Mesenchymal stem cell (in vitro differentiated cells and primary cell): ENCODE data around the gene BMPER.

Experiments used
- DNase-seq: peaks from one replicate; pipeline ENCODE4 v3.0.0-alpha.2; 2013
- H2AFZ ChIP-seq: one replicate; pipeline ENCODE4 v1.6.1; 2013; ENCODE audit warnings: low read depth, mild to moderate bottlenecking, control low read depth, inconsistent platforms, low read length, moderate library complexity
- H2AK5ac ChIP-seq: 2 replicates; pipeline ENCODE4 v1.6.1; 2013; ENCODE audit warnings: low read length, moderate library complexity, mild to moderate bottlenecking, inconsistent platforms; ENCODE audit not compliant: severe bottlenecking
- H2BK120ac ChIP-seq: one replicate; pipeline ENCODE4 v1.6.1; 2013; ENCODE audit warnings: low read depth, mild to moderate bottlenecking, inconsistent platforms, low read length, moderate library complexity
- H2BK12ac ChIP-seq, 2 experiments: one replicate each; pipeline ENCODE4 v1.6.1; 2013; ENCODE audit warnings: inconsistent platforms in 2 of 2, low read length in 2 of 2, mild to moderate bottlenecking in 2 of 2, moderate library complexity in 2 of 2, control low read depth in 1 of 2
- H2BK15ac ChIP-seq: one replicate; pipeline ENCODE4 v1.6.1; 2013; ENCODE audit warnings: mild to moderate bottlenecking, low read depth, inconsistent platforms; ENCODE audit not compliant: poor library complexity, severe bottlenecking
- H2BK5ac ChIP-seq: 2 replicates; pipeline ENCODE4 v1.6.1; 2013; ENCODE audit warnings: low read depth, mild to moderate bottlenecking, low read length, control low read depth, inconsistent platforms; ENCODE audit not compliant: poor library complexity, severe bottlenecking
- H3K14ac ChIP-seq, 2 experiments: one replicate each; pipeline ENCODE4 v1.6.1; 2013; ENCODE audit warnings: inconsistent platforms in 2 of 2, low read length in 2 of 2, control low read depth in 1 of 2, mild to moderate bottlenecking in 1 of 2, moderate library complexity in 1 of 2
- H3K18ac ChIP-seq, 2 experiments: one replicate each; pipeline ENCODE4 v1.6.1; 2013; ENCODE audit warnings: inconsistent platforms in 2 of 2, low read length in 2 of 2, control low read depth in 1 of 2, low read depth in 1 of 2, mild to moderate bottlenecking in 1 of 2
- H3K23ac ChIP-seq, 2 experiments: one replicate each; pipeline ENCODE4 v1.6.1; 2013; ENCODE audit warnings: inconsistent platforms in 2 of 2, low read length in 2 of 2, mild to moderate bottlenecking in 2 of 2, moderate library complexity in 2 of 2, control low read depth in 1 of 2
- H3K27ac ChIP-seq: 2 replicates; pipeline ENCODE4 v1.5.1; 2013; ENCODE audit warnings: mild to moderate bottlenecking, moderate library complexity, low read length, control low read depth, inconsistent platforms; ENCODE audit not compliant: poor library complexity, severe bottlenecking
- H3K27me3 ChIP-seq, 2 experiments: 2 replicates each; pipeline versions ENCODE4 v1.6.1 to v1.7.0; 2013; ENCODE audit warnings: low read length in 2 of 2, mild to moderate bottlenecking in 2 of 2, moderate library complexity in 2 of 2, control low read depth in 1 of 2, inconsistent platforms in 1 of 2; ENCODE audit not compliant: control insufficient read depth in 1 of 2, insufficient read depth in 1 of 2
- H3K36me3 ChIP-seq, 2 experiments: 2 replicates each; pipeline versions ENCODE4 v1.6.1 to v1.7.0; 2013; ENCODE audit warnings: low read length in 2 of 2, control low read depth in 1 of 2, inconsistent platforms in 1 of 2, low read depth in 1 of 2, mild to moderate bottlenecking in 1 of 2; ENCODE audit not compliant: insufficient read depth in 2 of 2, control insufficient read depth in 1 of 2
- H3K4ac ChIP-seq, 2 experiments: one replicate each; pipeline ENCODE4 v1.6.1; 2013; ENCODE audit warnings: inconsistent platforms in 2 of 2, low read length in 2 of 2, mild to moderate bottlenecking in 2 of 2, moderate library complexity in 2 of 2, control low read depth in 1 of 2, low read depth in 1 of 2
- H3K4me1 ChIP-seq: 2 replicates; pipeline ENCODE4 v1.6.1; 2013; ENCODE audit warnings: low read depth, low read length, control low read depth; ENCODE audit not compliant: control insufficient read depth, insufficient read depth
- H3K4me2 ChIP-seq: 2 replicates; pipeline ENCODE4 v1.6.1; 2013; ENCODE audit warnings: low read length, mild to moderate bottlenecking, inconsistent platforms; ENCODE audit not compliant: poor library complexity, severe bottlenecking
- H3K4me3 ChIP-seq, 2 experiments: 2 replicates each; pipeline versions ENCODE4 v1.5.1 to v1.7.0; 2013; ENCODE audit warnings: low read length in 2 of 2, mild to moderate bottlenecking in 2 of 2, control low read depth in 1 of 2, low read depth in 1 of 2; ENCODE audit not compliant: insufficient read depth in 1 of 2
- H3K79me1 ChIP-seq: replicated peaks from 2 replicates; pipeline ENCODE4 v1.6.1; 2013; ENCODE audit warnings: mild to moderate bottlenecking, control low read depth, low read length, inconsistent platforms; ENCODE audit not compliant: poor library complexity, severe bottlenecking
- H3K9ac ChIP-seq: 2 replicates; pipeline ENCODE4 v1.7.0; 2013; ENCODE audit warnings: mild to moderate bottlenecking, low read length, moderate library complexity
- H3K9me3 ChIP-seq: 2 replicates; pipeline ENCODE4 v1.7.0; 2013; ENCODE audit warnings: mild to moderate bottlenecking, low read length; ENCODE audit not compliant: control insufficient read depth
- H4K8ac ChIP-seq: one replicate; pipeline ENCODE4 v1.6.1; 2013; ENCODE audit warnings: inconsistent platforms, mild to moderate bottlenecking, low read length, moderate library complexity
- H4K91ac ChIP-seq: one replicate; pipeline ENCODE4 v1.6.1; 2013; ENCODE audit warnings: mild to moderate bottlenecking, low read length, inconsistent platforms
- WGBS: methylation state at CpG from one replicate; pipeline ENCODE4 v1.1.7; 2013; ENCODE audit warnings: mixed read lengths; 5-methylcytosine and 5-hydroxymethylcytosine counted together

Gene BMPER

DNA sequence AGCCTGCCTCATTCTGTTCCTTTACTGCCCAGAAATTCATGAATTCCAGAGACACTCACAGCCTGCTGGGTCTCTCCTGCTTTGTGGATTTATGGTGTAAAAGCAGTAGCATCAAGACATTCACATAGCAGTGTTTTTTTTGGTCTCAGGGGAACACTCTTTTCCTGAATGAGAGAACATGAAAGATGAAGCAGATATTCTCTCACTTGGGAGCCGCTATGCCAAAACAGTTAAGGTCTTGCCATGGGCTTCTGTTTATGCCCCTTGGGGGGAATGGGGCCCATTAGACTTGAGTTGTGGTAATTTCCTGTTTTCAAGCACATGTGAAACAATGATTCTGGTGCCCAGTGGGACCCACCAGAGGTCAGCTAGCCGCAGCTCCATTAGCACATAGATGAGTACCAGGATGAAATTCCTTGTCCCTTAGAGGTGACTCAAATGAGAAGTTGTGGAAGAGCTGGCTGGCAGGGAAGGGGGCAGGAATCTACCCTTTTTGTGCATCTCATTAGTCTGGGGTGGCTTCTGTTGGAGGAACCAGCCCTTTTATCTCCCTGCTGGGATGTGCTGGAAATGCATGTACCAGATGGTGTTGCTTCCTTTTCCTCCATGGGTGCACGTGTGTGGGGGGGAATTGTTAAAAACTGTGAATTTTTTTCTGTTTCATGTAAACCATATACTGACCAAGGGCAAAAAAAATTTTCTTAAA, 13.3 kb downstream of the BMPER start:
- 43% methylated on average over 2 of the region's 3 CpGs for WGBS
- Histone ChIP-seq H3K18ac (no peak overlapping the region), H2AFZ (no peak overlapping the region), H3K4ac (no peak overlapping the region), H3K79me1 (no peaks in the 10 kb centered on the region), H3K27me3 (peaks cover 0 to 11% of the 10 kb centered on the region in 2 experiments), H3K9ac (no peak overlapping the region), H3K4me2 (no peak overlapping the region), H3K14ac (no peak overlapping the region), H2BK15ac (no peak overlapping the region), H2BK12ac (peak overlapping the region in 1 of 2 experiments; percentile 31), H2BK120ac (no peak overlapping the region), H3K23ac (no peak overlapping the region), H3K36me3 (peaks cover 0 to 68% of the 10 kb centered on the region in 2 experiments), H4K8ac (no peak overlapping the region), H3K27ac (no peak overlapping the region), H3K4me3 (no peak overlapping the region), H2AK5ac (no peak overlapping the region), H2BK5ac (no peak overlapping the region), H3K4me1 (no peaks in the 10 kb centered on the region), H3K9me3 (no peaks in the 10 kb centered on the region), H4K91ac (no peak overlapping the region)
- no peak for DNase-seq

DNA sequence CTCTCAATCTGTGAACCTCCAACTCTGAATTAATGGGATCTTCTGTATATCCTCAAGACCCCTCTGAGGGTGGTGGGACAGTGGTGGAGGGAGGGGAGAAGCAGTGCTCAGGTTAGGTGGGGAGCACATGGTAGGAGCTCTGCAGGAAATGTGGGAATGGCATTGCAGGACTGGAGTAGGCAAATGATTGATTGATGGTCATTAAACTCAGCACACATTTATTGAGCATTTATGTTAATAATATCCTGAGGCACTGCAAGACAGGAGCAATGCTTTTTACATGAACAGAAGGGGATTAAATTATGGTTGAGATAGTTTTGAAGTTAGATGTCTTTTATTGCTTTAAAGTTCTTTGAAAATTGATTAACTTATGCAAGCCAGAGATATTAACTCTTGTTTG, 14.1 kb downstream of the BMPER start:
- DNase-seq = no peak
- Histone ChIP-seq H2BK5ac (no peak overlapping the region), H2AFZ (no peak overlapping the region), H3K14ac (no peak overlapping the region), H3K9me3 (no peaks in the 10 kb centered on the region), H3K9ac (no peak overlapping the region), H3K36me3 (peaks cover 0 to 70% of the 10 kb centered on the region in 2 experiments), H3K27me3 (peaks cover 0 to 11% of the 10 kb centered on the region in 2 experiments), H2BK12ac (no peak overlapping the region), H3K27ac (no peak overlapping the region), H3K23ac (no peak overlapping the region), H3K4ac (no peak overlapping the region), H4K8ac (no peak overlapping the region), H2BK120ac (no peak overlapping the region), H3K4me2 (no peak overlapping the region), H3K18ac (no peak overlapping the region), H2BK15ac (no peak overlapping the region), H2AK5ac (no peak overlapping the region), H3K79me1 (no peaks in the 10 kb centered on the region), H3K4me1 (no peaks in the 10 kb centered on the region), H3K4me3 (no peak overlapping the region), H4K91ac (no peak overlapping the region)

DNA sequence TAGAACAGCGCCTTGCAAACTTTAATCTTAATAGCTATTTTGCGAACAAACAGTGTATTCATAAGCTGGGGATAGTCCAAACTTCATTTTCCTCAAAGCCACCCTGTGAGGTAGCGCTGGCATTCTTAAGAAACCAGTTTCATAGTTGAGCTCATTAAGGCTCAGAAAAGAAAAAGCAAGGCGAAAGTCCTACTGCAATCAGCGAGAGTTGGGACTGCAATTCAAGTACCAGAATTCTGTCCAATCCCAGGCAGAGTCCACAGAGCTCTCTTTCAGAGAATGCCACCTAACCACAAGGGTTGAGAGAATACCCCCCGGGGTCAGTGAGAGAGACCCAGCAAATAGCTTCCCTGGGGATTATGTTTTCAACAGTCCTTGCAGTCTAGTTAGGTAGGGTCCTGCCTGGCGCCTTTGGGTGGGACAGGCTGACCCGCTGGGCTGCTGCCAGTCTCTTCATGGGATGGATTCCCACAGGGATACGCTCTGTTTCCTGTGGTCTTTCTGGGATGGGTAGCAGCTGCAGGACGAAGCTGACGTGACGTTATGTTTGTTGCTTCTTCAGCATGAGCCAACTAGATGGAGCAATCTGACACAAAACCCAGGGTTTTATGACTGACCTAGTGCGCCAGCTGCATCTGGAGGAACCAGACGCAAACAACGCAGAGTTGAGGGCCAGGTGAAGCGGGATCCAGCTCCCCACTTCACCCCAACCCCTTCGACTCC, 16.0 kb downstream of the BMPER start:
- peak; percentile 48 for DNase-seq
- Histone ChIP-seq H3K27ac (no peak overlapping the region), H4K8ac (no peak overlapping the region), H3K18ac (no peak overlapping the region), H3K4ac (no peak overlapping the region), H4K91ac (no peak overlapping the region), H3K9me3 (no peaks in the 10 kb centered on the region), H2BK5ac (no peak overlapping the region), H2AK5ac (no peak overlapping the region), H3K36me3 (peaks cover 0 to 58% of the 10 kb centered on the region in 2 experiments), H3K4me1 (no peaks in the 10 kb centered on the region), H2BK15ac (no peak overlapping the region), H3K4me2 (no peak overlapping the region), H3K27me3 (peaks cover 0 to 11% of the 10 kb centered on the region in 2 experiments), H3K14ac (no peak overlapping the region), H3K4me3 (peak overlapping the region in 1 of 2 experiments; percentile 11), H3K23ac (no peak overlapping the region), H3K9ac (peak overlapping the region; percentile 51), H3K79me1 (no peaks in the 10 kb centered on the region), H2BK12ac (no peak overlapping the region), H2AFZ (no peak overlapping the region), H2BK120ac (no peak overlapping the region)
- WGBS = 89% methylated on average over 17 of the region's 17 CpGs

DNA sequence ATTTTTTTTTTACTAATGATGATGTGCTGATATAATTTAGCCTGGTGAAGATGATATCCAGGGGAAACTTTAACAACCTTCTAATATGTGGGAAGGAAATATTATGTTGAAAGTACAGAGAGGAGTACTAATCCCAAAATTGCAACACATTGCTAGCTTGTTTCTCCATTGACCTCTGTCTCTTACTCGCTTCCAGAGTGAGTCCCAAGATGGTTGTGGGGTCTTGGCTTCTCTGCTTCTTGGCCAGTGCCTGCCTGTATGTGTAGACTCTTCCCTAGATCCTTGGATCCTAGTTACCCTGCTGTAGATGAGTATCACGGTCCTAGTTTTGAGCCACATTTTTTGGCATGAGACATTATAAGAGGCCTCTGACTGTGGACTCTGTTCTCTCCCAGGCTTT, 17.5 kb downstream of the BMPER start:
- no peak overlapping the region for H3K27ac ChIP-seq
- no peak overlapping the region for H4K8ac ChIP-seq
- no peak overlapping the region for H4K91ac ChIP-seq
- H3K14ac ChIP-seq = no peak overlapping the region
- H3K4me2 ChIP-seq = no peak overlapping the region
- H3K18ac ChIP-seq = no peak overlapping the region
- H3K4me3 ChIP-seq = peak overlapping the region in 1 of 2 experiments; percentile 24
- H2AFZ ChIP-seq = no peak overlapping the region
- H3K27me3 ChIP-seq = peaks cover 0 to 11% of the 10 kb centered on the region in 2 experiments
- no peak for DNase-seq
- H2AK5ac ChIP-seq = no peak overlapping the region
- no peak overlapping the region for H3K4ac ChIP-seq
- H3K36me3 ChIP-seq = peaks cover 0 to 55% of the 10 kb centered on the region in 2 experiments
- no peaks in the 10 kb centered on the region for H3K4me1 ChIP-seq
- 98% methylated on average over 2 of the region's 2 CpGs for WGBS
- no peak overlapping the region for H2BK15ac ChIP-seq
- no peak overlapping the region for H2BK12ac ChIP-seq
- H3K79me1 ChIP-seq = no peaks in the 10 kb centered on the region
- H3K23ac ChIP-seq = no peak overlapping the region
- H2BK5ac ChIP-seq = no peak overlapping the region
- H2BK120ac ChIP-seq = no peak overlapping the region
- H3K9me3 ChIP-seq = no peaks in the 10 kb centered on the region
- peak overlapping the region; percentile 54 for H3K9ac ChIP-seq
